Measurements from ENCODE around the gene DRAM2. TPM values are rescaled to one million over a fixed set of nuclear protein-coding genes. Genes with fewer than 3 reads are reported as not detected.

DRAM2 gene
- total and polyA plus RNA-seq, 2 of the 13 experiments (the other 11 are each of a cell fraction or from before 2014, with no cell fraction given), result 33.2 to 123 TPM

- TF ChIP-seq HOXA9 (CRISPR knock-in tag; IDR thresholded peaks at IDR 0.05; ENCODE audit: borderline replicate concordance), result no peak
- TF ChIP-seq, protein P1, sequence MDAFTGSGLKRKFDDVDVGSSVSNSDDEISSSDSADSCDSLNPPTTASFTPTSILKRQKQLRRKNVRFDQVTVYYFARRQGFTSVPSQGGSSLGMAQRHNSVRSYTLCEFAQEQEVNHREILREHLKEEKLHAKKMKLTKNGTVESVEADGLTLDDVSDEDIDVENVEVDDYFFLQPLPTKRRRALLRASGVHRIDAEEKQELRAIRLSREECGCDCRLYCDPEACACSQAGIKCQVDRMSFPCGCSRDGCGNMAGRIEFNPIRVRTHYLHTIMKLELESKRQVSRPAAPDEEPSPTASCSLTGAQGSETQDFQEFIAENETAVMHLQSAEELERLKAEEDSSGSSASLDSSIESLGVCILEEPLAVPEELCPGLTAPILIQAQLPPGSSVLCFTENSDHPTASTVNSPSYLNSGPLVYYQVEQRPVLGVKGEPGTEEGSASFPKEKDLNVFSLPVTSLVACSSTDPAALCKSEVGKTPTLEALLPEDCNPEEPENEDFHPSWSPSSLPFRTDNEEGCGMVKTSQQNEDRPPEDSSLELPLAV (CRISPR knock-in tag; conservative IDR thresholded peaks at IDR 0.05; ENCODE audit: low read depth), result no peak
- no peak for TF ChIP-seq NR2F2 (IDR thresholded peaks at IDR 0.05; ENCODE audit: borderline replicate concordance, low read depth)
- no peak for TF ChIP-seq KDM6A (CRISPR knock-in tag; IDR thresholded peaks at IDR 0.05; ENCODE audit: low read depth)
- no peak for TF ChIP-seq TCF12 (IDR thresholded peaks at IDR 0.05)
- no peak for TF ChIP-seq TCF12 (CRISPR knock-in tag; IDR thresholded peaks at IDR 0.05)
- TF ChIP-seq ZNF788 (CRISPR knock-in tag; IDR thresholded peaks at IDR 0.05; ENCODE audit: borderline replicate concordance), result peak; percentile 79
- TF ChIP-seq, protein P2, sequence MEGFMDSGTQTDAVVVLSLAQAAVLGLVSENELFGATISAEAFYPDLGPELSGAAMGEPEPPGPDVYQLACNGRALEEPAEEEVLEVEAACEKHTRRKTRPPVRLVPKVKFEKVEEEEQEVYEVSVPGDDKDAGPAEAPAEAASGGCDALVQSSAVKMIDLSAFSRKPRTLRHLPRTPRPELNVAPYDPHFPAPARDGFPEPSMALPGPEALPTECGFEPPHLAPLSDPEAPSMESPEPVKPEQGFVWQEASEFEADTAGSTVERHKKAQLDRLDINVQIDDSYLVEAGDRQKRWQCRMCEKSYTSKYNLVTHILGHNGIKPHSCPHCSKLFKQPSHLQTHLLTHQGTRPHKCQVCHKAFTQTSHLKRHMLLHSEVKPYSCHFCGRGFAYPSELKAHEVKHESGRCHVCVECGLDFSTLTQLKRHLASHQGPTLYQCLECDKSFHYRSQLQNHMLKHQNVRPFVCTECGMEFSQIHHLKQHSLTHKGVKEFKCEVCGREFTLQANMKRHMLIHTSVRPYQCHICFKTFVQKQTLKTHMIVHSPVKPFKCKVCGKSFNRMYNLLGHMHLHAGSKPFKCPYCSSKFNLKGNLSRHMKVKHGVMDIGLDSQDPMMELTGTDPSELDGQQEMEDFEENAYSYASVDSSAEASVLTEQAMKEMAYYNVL (CRISPR knock-in tag; IDR thresholded peaks at IDR 0.05; ENCODE audit: borderline replicate concordance), result no peak; the same call in none of the 2 replicates
- TF ChIP-seq SP4 (CRISPR knock-in tag; IDR thresholded peaks at IDR 0.05), result peak; percentile 48; the same call in 1 of the 2 replicates
- TF ChIP-seq SP140L (CRISPR knock-in tag; IDR thresholded peaks at IDR 0.05; ENCODE audit: borderline replicate concordance), result no peak
- no peak for TF ChIP-seq ZNF24 (IDR thresholded peaks at IDR 0.05)
- TF ChIP-seq SMAD3 (CRISPR knock-in tag; IDR thresholded peaks at IDR 0.05), result peak; percentile 63; the same call in 1 of the 2 replicates
- TF ChIP-seq ZNF780A (CRISPR knock-in tag; IDR thresholded peaks at IDR 0.05), result no peak
- 0 out of 2 replicates have a peak, but pooled peaks have one; percentile 15 for TF ChIP-seq ZNF543 (CRISPR knock-in tag; IDR thresholded peaks at IDR 0.05)
- no peak for TF ChIP-seq ARNT (IDR thresholded peaks at IDR 0.05)
- TF ChIP-seq ZNF615 (CRISPR knock-in tag; IDR thresholded peaks at IDR 0.05; ENCODE audit: borderline replicate concordance), result no peak
- no peak for TF ChIP-seq PHB2 (IDR thresholded peaks at IDR 0.05; ENCODE audit: partially characterized antibody)
- TF ChIP-seq, protein P3, sequence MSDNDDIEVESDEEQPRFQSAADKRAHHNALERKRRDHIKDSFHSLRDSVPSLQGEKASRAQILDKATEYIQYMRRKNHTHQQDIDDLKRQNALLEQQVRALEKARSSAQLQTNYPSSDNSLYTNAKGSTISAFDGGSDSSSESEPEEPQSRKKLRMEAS (IDR thresholded peaks at IDR 0.05), result no peak; the same call in 1 of the 2 replicates
- TF ChIP-seq MBD4 (IDR thresholded peaks at IDR 0.05; ENCODE audit: borderline replicate concordance, low read length), result no peak
- TF ChIP-seq SRSF1 (optimal IDR thresholded peaks at IDR 0.05; ENCODE audit: low read depth, low read length), result no peak
- TF ChIP-seq, protein P4, sequence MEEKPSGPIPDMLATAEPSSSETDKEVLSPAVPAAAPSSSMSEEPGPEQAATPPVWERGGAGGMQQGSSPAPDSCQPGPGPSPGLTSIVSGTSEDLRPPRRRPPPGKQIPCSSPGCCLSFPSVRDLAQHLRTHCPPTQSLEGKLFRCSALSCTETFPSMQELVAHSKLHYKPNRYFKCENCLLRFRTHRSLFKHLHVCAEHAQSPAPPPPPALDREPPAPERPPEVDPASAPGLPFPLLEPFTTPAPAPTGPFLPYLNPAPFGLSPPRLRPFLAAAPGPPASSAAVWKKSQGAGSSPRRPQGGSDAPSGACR (CRISPR knock-in tag; IDR thresholded peaks at IDR 0.05), result no peak; the same call in 1 of the 2 replicates
- TF ChIP-seq, protein P5, sequence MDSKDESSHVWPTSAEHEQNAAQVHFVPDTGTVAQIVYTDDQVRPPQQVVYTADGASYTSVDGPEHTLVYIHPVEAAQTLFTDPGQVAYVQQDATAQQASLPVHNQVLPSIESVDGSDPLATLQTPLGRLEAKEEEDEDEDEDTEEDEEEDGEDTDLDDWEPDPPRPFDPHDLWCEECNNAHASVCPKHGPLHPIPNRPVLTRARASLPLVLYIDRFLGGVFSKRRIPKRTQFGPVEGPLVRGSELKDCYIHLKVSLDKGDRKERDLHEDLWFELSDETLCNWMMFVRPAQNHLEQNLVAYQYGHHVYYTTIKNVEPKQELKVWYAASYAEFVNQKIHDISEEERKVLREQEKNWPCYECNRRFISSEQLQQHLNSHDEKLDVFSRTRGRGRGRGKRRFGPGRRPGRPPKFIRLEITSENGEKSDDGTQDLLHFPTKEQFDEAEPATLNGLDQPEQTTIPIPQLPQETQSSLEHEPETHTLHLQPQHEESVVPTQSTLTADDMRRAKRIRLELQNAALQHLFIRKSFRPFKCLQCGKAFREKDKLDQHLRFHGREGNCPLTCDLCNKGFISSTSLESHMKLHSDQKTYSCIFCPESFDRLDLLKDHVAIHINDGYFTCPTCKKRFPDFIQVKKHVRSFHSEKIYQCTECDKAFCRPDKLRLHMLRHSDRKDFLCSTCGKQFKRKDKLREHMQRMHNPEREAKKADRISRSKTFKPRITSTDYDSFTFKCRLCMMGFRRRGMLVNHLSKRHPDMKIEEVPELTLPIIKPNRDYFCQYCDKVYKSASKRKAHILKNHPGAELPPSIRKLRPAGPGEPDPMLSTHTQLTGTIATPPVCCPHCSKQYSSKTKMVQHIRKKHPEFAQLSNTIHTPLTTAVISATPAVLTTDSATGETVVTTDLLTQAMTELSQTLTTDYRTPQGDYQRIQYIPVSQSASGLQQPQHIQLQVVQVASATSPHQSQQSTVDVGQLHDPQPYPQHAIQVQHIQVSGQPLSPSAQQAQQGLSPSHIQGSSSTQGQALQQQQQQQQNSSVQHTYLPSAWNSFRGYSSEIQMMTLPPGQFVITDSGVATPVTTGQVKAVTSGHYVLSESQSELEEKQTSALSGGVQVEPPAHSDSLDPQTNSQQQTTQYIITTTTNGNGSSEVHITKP (CRISPR knock-in tag; IDR thresholded peaks at IDR 0.05; ENCODE audit: low read depth), result no peak; the same call in 1 of the 2 replicates
- TF ChIP-seq SCMH1 (CRISPR knock-in tag; IDR thresholded peaks at IDR 0.05; ENCODE audit: borderline replicate concordance), result no peak
Measured at GRCh38 chr1:111139956-111140679, at the start of gene DRAM2, which contains the start of gene CEPT1 (continued).
